Testis (tissue), 3 donors: ENCODE measurements around the gene TAF13. TPM values are rescaled to one million over a fixed set of nuclear protein-coding genes. Genes with fewer than 3 reads are reported as not detected.

Experiments used
- DNase-seq: peaks from one replicate; pipeline ENCODE4 v3.0.0-alpha.2; 2019
- H3K27ac ChIP-seq, 2 donors: fragments of 200-600 bp; sonication (generic); one replicate each; pipeline ENCODE4 v1.5.1; 2019
- H3K27me3 ChIP-seq: fragments of 200-600 bp; sonication (generic); one replicate; pipeline ENCODE4 v1.5.1; 2019
- H3K36me3 ChIP-seq: fragments of 200-600 bp; sonication (generic); one replicate; pipeline ENCODE4 v1.5.1; 2017; ENCODE audit warnings: low read depth; ENCODE audit errors: missing control alignments
- H3K4me1 ChIP-seq: fragments of 200-600 bp; sonication (generic); one replicate; pipeline ENCODE4 v1.5.1; 2019
- H3K4me3 ChIP-seq, 2 donors: fragments of 200-600 bp; sonication (generic); one replicate each; pipeline ENCODE4 v1.5.1; 2017 to 2019
- H3K9me3 ChIP-seq: fragments of 200-600 bp; sonication (generic); one replicate; pipeline ENCODE4 v1.5.1; 2017
- CTCF ChIP-seq, 3 experiments: fragments of 450-650 bp in 2 of 3; fragments of 200-600 bp in 1 of 3; sonication (generic) in 1 of 3; IDR thresholded peaks; one replicate each; pipeline ENCODE4 v1.5.1; 2016 to 2019; ENCODE audit warnings: antibody characterized with exemption in 3 of 3, mild to moderate bottlenecking in 2 of 3, moderate library complexity in 1 of 3
- POLR2A ChIP-seq: fragments of 450-650 bp; IDR thresholded peaks from one replicate; pipeline ENCODE4 v1.6.1; 2017; ENCODE audit warnings: antibody characterized with exemption, mild to moderate bottlenecking, moderate library complexity
- WGBS, 2 donors: methylation state at CpG; one replicate each; pipeline ENCODE4 v1.1.5; 2018; 5-methylcytosine and 5-hydroxymethylcytosine counted together
- intact Hi-C: fragments of 100-400 bp; cut with DNase I; formaldehyde crosslinking; loops from one replicate; pipeline ENCODE4 v1.15.1; 2023; ENCODE audit warnings: low total_unique reads
- polyA plus RNA-seq: library from polyadenylated mRNA; stranded (reverse); fragments of 350-450 nt; fragmentation: Illumina TruSeq; extraction: RNeasy Lipid Tissue Mini Kit (QIAGEN cat#74804); gene quantifications from one replicate; pipeline ENCODE4 v1.2.3, GENCODE V29; 2014; ENCODE audit warnings: low read depth, low replicate concordance; ENCODE audit not compliant: insufficient read depth
- total RNA-seq, 2 donors: library from RNA; depleted of rRNA; stranded (reverse); fragments of >200 nt; gene quantifications; one replicate each; pipeline ENCODE4 v1.2.3, GENCODE V29; 2016

The TAF13 gene
- total and polyA plus RNA-seq, 3 donors from 2014 or later, result 27.9 to 42.0 (median 38.5) TPM

DNA sequence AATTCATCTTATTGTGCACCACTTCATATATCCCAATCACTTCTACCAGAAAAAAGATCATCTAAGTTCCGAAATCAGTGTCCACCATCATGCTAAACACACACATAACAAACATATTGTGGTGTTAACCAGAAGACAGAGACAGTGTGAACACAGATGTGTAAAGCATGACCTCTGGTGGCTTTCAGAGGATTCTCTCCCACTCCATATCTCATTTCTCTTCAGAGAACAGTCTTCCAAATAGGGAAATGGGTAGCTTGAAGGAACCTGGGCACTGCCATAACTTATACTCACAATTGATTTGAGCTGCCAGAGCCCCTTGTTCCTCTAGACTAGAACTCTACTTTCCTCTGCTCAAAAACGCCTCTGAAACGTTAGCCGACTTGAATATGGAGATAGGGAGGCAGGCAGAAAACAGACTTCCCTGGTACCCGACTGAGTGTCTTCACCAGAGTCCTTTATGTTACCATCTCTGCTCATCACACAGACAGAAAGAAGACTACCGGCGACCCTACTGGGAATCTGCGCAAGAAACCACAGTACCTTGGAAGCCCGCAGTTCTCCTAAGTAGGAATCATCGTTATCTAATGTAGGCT, 36.4 kb upstream of the TAF13 start:
- H3K27ac ChIP-seq, result peak overlapping the region in 1 of 2 donors; percentile 17
- H3K9me3 ChIP-seq, result no peaks in the 10 kb centered on the region
- H3K36me3 ChIP-seq, result no peaks in the 10 kb centered on the region
- H3K4me3 ChIP-seq, result peak overlapping the region; percentile 31 to 50
- H3K27me3 ChIP-seq, result no peaks in the 10 kb centered on the region
- 16 to 21% methylated on average over 10 of the region's 10 CpGs for WGBS, 2 donors
- intact Hi-C loops, result no loop called here
- H3K4me1 ChIP-seq, result peaks cover 12% of the 10 kb centered on the region
- TF ChIP-seq POLR2A, result no peak
- peak in 1 of 3 experiments; percentile 20 for TF ChIP-seq CTCF (IDR thresholded peaks at IDR 0.05)
- DNase-seq, result no peak

GRCh38 chr1:109111386-109112055, 35.7 kb upstream of the TAF13 start:
- intact Hi-C loops, result no loop called here
- WGBS, 2 donors, result 77 to 84% methylated on average over 5 of the region's 5 CpGs
- TF ChIP-seq POLR2A, result no peak
- TF ChIP-seq CTCF (IDR thresholded peaks at IDR 0.05), result no peak
- H3K36me3 ChIP-seq, result no peaks in the 10 kb centered on the region
- no peaks in the 10 kb centered on the region for H3K9me3 ChIP-seq
- H3K4me1 ChIP-seq, result peaks cover 12% of the 10 kb centered on the region
- no peak overlapping the region for H3K4me3 ChIP-seq
- H3K27me3 ChIP-seq, result no peaks in the 10 kb centered on the region
- no peak for DNase-seq
- H3K27ac ChIP-seq, result no peak overlapping the region

- DNase-seq, result no peak
- H3K27ac ChIP-seq, result no peak overlapping the region
- H3K27me3 ChIP-seq, result no peaks in the 10 kb centered on the region
- intact Hi-C loops, result no loop called here
- 72 to 89% methylated on average over 3 of the region's 3 CpGs for WGBS, 2 donors
- no peak overlapping the region for H3K4me3 ChIP-seq
- peaks cover 13% of the 10 kb centered on the region for H3K4me1 ChIP-seq
- H3K9me3 ChIP-seq, result no peaks in the 10 kb centered on the region
- no peaks in the 10 kb centered on the region for H3K36me3 ChIP-seq
- TF ChIP-seq CTCF (IDR thresholded peaks at IDR 0.05) (no peak), POLR2A (no peak)
Observed at GRCh38 chr1:109109906-109110305, 34.1 kb upstream of the TAF13 start.

- 84 to 87% methylated on average over 7 of the region's 7 CpGs for WGBS, 2 donors
- H3K9me3 ChIP-seq, result no peaks in the 10 kb centered on the region
- H3K36me3 ChIP-seq, result no peaks in the 10 kb centered on the region
- peaks cover 14% of the 10 kb centered on the region for H3K4me1 ChIP-seq
- TF ChIP-seq CTCF (IDR thresholded peaks at IDR 0.05) (no peak), POLR2A (no peak)
- intact Hi-C loops, result no loop called here
- no peak overlapping the region for H3K27ac ChIP-seq
- no peaks in the 10 kb centered on the region for H3K27me3 ChIP-seq
- no peak overlapping the region for H3K4me3 ChIP-seq
- DNase-seq, result no peak
Observed at GRCh38 chr1:109107785-109108184, 32.0 kb upstream of the TAF13 start.

GRCh38 chr1:109105881-109106280, 30.1 kb upstream of the TAF13 start:
- intact Hi-C loops, result no loop called here
- H3K27me3 ChIP-seq, result no peaks in the 10 kb centered on the region
- no peak for DNase-seq
- WGBS, 2 donors, result 81 to 83% methylated on average over 4 of the region's 4 CpGs
- no peaks in the 10 kb centered on the region for H3K9me3 ChIP-seq
- TF ChIP-seq POLR2A (no peak), CTCF (IDR thresholded peaks at IDR 0.05) (no peak)
- no peaks in the 10 kb centered on the region for H3K36me3 ChIP-seq
- H3K27ac ChIP-seq, result no peak overlapping the region
- peaks cover 9% of the 10 kb centered on the region for H3K4me1 ChIP-seq
- no peak overlapping the region for H3K4me3 ChIP-seq
